Dermis microvascular lymphatic vessel endothelial cell (primary cell): ENCODE measurements around the gene PRELID1. TPM values are rescaled to one million over a fixed set of nuclear protein-coding genes. Genes with fewer than 3 reads are reported as not detected.

Experiments used
- DNase-seq, 2 donors: peaks; one replicate each; pipeline versions ENCODE4 v3.0.0 to v3.0.0-alpha.2; 2010; ENCODE audit warnings: low read depth in 2 of 2
- total RNA-seq: library from RNA; depleted of rRNA; stranded (reverse); fragments of >200 nt; gene quantifications from 2 replicates; pipeline ENCODE4 v1.2.1, GENCODE V29; 2014

PRELID1 gene
- total RNA-seq, 1 donor from 2014 or later: 117 TPM

- no peak for DNase-seq
These were observed 10.1 kb downstream of the PRELID1 start for GRCh38 chr5:177313561-177314259.

DNA sequence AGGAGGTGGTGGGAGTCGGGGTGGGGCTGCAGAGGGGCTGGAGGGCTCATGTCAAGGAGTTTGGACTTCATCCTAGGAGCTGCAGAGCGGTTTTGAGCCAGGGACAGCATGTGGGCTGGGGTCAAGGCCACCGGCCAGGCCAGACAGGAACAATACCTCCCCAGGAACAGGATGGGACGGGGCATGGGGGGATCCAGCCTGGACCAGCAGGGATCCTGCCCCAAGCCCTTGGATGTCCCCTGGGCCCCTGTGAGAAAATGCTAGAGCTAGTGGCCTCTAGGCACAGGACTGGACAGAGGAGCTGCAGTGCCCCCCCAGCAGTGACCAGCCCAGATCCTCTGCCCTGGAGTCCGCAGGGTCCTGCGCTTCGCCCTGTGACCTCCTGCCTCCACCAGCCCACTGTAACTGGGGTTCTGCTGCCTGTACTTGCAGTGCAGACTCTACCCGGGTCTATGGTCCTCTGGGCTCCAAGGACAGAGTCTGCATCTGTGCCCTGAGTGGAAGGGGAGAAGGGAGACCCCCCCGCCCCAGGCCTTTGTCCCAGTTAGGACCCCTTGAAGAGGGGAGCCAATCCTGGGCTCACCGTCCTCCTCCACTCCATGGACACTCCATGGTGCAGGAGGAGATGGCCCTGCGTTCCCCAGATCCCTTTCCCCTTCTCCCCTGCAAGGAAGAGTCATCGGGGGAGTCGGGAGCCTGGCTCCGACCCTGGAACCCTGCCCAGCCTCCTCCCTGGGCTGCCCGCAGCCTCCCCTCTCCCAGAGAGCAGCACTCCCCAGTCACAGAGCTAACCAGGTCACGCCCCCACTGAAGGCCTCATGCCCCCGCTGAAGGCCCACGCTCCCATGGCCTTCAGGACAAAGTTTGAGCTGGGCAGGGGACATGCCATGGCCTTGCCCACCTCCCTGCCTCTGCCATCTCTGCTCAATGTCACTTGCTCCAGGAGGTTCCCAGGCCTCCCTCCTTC is 11.1 kb downstream of the PRELID1 start:
- DNase-seq: no peak

DNA sequence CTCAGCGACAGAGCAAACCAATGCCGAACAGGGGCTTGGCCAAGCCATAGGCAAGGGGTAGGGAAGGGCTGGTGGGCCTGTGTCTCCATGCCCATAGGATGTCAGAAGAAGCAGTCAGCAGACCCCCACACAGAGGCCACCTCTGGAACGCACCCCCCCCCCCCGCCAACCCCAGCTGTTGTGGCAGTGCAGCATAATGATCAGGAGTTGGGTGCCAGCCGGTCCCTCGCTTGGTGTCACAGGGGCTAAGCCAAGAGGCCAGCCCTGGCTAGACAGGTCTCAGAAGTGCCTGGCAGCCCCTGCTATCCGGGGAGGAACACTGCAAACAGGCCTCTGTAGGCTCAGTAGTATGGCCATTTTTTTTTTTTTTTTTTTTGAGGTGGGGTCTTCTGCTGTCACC is 11.8 kb downstream of the PRELID1 start:
- DNase-seq: no peak

- no peak for DNase-seq
These were observed 12.4 kb downstream of the PRELID1 start for GRCh38 chr5:177316005-177316404.

GRCh38 chr5:177317959-177318377 is 14.4 kb downstream of the PRELID1 start:
- peak; percentile 60 to 80 for DNase-seq

DNA sequence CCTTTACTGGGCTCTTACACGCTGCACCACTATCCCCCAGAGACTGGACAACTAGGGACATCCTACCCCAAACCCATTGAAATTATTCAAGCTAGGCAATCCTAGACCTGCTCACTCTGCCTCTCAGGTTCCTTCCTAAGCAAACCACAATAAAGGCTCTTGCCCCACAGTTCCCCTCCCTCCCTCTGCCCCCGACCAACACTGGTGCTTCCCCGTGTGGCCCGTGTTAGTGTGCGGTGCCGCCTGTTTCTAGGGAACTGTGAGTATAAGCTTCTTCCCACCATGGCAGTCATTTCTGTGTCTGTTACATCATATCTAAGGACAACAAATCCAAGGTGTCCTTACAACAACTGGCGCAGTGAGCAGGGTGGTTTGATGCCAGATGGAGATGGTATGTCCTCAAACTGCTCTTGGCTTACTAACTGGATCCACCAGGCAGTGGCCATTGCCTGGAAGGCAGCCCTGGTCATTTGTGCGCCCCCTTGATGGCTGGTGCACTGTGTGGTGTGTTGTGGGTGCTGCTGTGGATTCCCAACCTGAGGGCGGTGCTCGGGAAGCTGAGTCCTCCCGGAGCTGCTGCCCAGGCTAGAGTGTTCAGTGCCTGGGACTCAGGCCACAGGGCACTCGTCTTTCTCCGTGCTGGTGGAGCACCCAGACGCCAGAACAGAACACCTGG is 16.5 kb downstream of the PRELID1 start:
- DNase-seq: no peak

DNA sequence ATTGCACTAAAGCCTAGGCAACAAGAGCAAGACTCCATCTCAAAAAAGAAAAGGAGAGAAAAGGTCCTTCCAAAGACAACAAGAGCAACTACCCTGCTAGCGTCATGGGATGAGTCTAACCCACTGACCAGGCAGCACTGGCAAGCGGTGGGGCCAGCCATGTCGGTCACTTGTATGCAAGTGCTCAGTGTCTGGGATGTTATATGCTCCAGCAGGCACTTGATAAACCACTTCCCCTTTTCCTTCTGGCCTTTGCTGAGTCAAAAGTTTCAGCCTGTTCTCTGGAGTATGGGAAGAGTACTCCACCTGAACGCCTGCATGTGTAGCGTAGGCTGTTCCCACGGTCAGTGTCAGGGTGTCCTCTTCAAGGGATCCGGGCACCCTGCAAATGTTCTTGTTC is 17.3 kb downstream of the PRELID1 start:
- DNase-seq: no peak

- no peak for DNase-seq
These were observed 22.3 kb downstream of the PRELID1 start for GRCh38 chr5:177325868-177326381.

DNA sequence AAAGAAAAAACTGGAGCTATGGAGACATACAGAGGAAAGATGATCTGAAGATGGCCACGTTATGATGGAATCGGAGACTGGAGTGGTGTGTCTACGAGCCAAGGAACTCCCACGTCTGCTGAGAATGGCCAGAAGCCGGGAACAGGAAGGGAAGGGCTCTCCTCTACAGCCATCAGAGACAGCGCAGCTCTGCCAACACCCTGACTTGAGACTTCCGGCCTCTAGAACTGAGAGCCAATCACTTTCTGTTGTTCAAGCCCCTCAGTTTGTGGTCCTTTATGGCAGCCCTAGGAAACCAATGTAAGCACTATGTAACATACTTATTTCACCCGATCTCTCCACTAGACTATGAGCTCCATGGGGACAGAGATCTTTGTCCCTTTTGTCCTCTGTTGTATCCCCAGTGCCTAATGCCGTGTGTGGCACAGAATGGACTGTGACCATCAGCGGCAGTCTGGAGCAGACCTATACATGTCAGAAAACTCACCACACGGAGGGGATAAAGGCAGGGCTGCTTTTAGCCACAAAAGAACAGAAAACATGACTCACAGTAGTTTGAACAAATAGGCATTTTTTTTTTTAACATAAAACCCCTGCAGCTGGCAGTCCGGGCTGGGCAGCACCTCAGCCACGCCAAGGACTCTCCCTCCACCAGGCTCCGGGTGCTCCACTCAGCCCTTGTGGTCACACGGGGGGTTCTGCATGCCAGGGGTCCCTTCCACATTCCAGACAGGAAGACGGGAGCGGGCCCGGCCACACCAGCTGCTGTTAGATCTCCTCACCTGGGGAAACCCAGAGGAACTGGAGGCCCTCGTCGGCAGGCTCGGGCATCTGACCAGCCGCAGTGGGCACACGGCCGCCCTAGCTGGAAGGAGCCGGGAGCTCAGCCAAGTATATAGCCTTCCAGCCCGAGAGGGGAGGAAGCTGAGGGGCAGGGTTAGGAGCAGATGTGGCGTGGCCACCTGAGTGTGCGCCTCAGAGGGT is 24.2 kb downstream of the PRELID1 start:
- DNase-seq: peak in 1 of 2 donors; percentile 64

DNA sequence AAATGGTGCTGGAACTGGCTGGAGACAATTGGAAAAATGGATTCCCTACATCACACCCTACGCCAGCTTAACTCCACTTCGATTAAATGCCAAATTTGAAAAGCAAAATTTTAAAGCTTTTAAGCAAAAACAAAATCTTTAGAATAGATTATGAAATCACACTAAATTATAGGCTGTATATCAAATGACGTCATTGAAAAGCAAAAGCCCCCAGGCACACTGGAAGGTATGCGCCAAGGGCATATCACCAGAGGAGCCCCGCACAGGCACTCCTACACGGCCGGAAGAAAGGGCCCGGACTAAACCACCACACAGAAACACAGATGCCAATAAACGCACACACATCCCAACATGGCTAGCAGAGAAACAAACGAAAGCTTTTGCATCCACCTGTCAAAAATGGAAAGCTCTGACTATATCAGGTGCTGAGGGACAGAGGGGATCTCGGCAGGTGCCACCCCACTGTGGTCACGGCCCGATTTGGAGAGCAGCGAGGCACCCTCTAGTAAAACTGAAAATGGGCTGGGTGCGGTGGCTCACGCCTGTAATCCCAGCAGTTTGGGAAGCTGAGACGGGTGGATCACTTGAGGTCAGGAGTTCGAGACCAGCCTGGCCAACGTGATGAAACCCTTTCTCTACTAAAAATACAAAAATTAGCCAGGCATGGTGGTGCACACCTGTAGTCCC is 25.1 kb downstream of the PRELID1 start:
- DNase-seq: no peak

GRCh38 chr5:177329883-177330282 is 26.3 kb downstream of the PRELID1 start:
- DNase-seq: no peak

GRCh38 chr5:177330991-177331842 is 27.6 kb downstream of the PRELID1 start:
- DNase-seq: no peak

- no peak for DNase-seq
These were observed 28.7 kb downstream of the PRELID1 start for GRCh38 chr5:177332031-177332895.

DNA sequence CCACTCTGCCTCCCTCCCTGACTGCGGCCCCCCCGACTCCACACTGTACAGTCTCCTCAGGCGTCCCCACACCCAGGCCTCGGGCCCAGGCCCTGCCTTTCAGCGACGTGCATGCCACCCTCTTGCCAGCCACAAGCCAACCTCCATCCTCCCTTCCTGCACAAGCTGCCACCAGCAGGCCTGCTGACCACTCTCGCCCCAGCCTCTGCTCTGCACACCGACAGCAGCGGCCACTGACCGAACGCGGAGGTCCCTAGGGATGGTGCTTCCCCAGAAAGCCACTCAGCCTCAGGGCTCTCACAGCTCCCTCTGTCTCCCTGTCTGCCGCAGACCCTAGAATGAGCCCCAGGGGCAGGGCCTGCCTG is 29.3 kb downstream of the PRELID1 start:
- no peak for DNase-seq

DNA sequence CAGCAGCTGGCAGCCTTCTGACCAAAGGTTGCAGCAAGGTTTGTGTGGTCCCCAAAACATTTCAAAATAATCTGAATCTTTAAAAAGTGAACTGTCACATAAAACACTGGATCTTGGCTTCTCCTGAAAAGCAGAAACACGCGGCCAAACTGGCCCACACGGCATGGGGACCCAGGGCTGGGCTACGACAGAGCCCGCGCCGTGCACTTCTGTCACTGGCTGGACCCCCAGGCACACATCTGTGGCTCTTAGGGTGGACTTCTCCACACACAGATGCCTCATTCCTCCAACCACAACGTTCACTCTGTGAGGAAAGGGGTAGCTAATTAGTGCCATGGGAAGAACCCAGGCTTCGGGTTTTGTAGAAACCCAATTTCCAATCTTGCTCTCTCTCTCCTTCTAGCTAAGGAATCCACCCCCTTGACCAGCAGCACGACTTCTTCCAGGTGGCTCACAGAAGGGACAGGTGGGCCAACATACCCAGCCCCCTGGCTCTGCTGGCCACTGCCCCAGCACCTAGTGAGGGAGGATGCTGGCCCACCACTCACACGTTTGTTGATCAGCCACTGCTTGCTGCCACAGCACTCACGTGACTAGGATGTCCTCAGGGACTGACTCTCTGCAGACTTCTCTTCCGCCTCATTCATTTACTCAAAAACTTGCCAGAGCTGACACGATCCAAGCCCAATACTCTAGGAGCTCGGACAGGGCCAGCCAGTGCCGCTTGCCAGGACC is 30.0 kb downstream of the PRELID1 start:
- no peak for DNase-seq

- no peak for DNase-seq
These were observed 30.6 kb downstream of the PRELID1 start for GRCh38 chr5:177334155-177334551.
